GM21576 (cell line): ENCODE results near the gene RPE65.
"Not testable (repeated sequence)": the region's sequence is repeated elsewhere in the genome, so short reads cannot be mapped to it uniquely, and the experiment has no call there.

ENCODE experiments used
- ATAC-seq: cut with Tn5 transposase; IDR thresholded peaks from one replicate; pipeline ENCODE4 v1.9.1; 2021; ENCODE audit warnings: mild to moderate bottlenecking, moderate library complexity; ENCODE audit not compliant: unreplicated experiment

Gene RPE65

DNA sequence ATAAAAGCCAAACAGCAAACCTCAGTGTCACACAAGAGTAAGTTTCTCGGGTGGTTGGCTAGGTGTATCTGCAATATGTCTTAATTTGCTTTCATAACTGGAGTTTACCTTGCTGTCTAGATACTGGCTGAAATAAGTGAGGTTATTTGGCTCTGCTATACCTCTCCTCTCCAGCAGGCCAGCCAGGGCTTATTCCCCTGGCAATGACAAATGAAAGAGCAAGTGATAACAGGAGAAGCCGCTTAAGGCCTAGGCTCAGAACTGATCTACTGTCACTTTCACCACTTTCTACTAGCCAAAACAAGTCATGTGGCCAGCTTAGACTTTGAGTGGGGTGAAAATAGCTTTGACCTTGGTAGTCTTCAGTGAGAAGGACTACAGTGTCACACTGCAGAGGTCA lies 4.8 kb upstream of the RPE65 start:
- ATAC-seq = no peak

DNA sequence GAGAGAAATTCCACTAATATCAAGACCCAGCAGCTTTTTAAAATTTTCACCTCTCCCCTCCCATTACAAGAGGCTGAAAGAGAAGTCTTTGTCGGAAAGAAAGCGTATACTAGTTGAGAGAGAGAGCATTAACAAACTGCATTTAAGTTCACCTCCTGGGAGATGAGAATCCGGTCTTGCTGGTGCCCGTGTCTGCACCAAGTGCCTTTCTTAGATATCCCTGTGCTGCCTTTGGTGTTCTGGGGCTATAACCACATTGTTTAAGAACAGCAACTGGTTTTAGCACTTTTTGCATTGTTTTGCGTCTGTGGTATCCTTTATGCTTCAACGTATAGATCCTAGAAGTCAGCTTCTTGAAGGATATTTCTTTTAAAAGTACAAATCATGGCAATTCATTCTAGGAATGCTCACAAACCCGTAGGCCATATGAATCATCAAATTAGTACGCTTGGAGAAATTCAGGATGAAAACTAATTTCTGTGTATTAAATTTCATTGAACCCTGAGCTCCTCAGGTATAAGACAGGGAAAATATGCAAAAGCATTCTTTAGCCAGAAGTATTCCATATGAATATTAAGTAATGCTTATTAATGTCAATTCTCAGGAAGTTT lies 3.4 kb upstream of the RPE65 start:
- ATAC-seq = no peak

DNA sequence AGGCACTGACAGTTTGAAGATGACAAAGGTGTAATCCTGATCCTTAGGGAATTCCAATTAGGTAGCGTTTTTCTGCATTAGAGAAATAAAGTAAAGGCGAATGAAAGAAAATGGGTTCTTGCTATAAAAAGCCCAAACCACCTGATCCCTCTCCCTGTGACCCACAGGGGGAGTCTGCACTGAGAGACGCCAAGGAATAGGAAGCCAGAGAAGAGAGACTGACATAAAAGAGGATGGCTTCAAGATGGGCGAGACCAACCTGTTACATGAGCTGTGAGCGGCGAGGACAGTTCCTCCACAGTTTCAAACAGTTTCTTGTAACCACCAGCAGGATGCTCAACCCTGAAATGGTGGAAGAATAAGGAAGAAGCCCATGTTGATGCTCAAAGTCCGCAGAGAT lies 1.4 kb downstream of the RPE65 start:
- no peak for ATAC-seq

- no peak for ATAC-seq
Measured at GRCh38 chr1:68445709-68446108, 4.0 kb downstream of the RPE65 start.

DNA sequence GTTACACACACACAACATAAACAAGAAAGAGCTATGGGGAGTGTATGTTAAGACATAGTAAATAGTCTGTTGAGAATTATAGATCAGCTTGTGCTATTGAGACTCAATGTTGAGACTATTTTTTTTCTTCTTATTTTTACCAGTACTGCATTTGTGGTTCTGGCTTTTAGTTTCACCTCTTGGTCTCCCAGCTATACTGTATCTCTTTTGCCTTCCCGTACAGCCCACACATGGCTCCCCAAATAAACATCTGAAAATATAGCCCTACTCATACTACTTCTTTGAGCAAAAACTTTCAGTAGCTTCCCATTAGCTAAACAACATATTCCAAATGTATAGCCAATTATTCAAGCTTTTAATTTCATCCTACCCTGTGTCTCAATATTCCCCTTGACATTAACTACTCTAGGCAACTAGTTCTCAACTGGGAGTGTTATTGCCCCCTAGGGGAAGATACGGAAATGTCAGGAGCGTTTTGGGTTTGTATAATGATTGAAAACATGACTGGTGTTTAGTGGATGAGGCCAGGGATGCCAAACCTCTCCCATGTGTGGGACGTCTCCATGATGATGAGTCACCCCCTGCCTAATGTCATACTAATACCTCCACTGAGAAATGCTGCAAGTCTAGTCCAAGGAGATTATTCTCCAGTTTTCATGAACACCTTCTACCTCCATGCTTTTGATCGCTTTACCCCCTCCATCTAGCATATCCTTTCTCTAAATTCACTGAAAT lies 6.8 kb downstream of the RPE65 start:
- peak; percentile 87 for ATAC-seq

- no peak for ATAC-seq
Measured at GRCh38 chr1:68442006-68442405, 7.7 kb downstream of the RPE65 start.

DNA sequence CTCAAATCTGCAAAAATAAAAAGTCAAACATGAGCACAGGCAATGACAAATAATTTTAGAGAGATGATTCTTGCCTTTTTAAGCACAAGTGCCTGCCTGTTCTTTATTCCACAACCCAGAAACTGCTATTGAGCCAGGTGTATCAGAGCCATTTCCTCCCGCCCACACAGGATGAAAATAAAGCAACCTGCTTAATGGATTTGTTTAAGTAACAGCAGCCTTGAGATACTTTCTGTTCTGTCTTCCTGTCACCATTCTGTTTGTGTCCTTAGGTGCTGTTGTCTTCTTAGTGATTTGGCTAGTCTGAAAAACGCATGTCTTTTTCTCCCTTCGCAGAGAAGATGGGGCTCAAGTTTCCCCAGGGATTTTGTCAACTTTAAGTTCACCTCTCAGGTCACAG lies 11.4 kb downstream of the RPE65 start:
- ATAC-seq = peak; percentile 42

DNA sequence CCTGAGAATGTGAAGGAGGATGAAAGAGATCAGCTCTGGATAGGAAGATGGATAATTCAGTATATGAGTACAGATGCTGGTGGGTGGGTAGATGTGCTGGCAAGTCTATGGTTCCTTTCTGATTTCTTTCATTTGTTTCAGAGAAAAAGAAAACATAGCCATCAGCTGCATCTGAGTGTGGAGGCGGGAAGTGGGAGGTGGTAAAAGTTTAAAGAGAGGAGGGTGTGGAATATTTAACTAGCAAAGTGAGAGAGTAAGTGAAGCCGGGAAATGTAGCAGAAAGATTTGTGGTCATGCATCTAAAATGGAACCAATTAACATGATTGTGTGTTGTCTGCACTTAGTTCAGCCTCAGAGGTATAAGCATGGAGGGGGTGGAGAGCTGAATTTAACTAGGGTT lies 16.4 kb downstream of the RPE65 start:
- ATAC-seq = no peak

DNA sequence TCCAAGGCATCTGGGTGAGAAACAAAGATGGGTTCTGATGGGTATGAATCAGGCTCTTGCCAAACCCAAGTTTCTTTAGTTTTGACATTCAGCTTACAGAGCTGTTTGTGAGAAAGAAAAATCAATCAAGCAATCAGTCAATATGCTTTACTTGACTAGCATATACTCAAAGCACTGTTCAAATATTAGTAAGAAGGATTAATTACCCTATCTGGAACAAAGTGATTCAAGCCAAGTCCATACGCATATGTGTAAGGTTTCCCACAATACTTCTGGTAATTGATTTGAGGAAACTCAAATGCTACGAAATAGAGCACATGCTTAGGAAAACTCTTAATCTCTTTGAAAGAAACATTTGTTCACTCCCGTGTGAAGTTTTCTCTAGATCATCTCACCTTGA lies 18.7 kb downstream of the RPE65 start:
- ATAC-seq = no peak

GRCh38 chr1:68429233-68429808 lies 20.4 kb downstream of the RPE65 start:
- no peak for ATAC-seq

GRCh38 chr1:68426594-68426993 lies 23.2 kb downstream of the RPE65 start:
- ATAC-seq = no peak

DNA sequence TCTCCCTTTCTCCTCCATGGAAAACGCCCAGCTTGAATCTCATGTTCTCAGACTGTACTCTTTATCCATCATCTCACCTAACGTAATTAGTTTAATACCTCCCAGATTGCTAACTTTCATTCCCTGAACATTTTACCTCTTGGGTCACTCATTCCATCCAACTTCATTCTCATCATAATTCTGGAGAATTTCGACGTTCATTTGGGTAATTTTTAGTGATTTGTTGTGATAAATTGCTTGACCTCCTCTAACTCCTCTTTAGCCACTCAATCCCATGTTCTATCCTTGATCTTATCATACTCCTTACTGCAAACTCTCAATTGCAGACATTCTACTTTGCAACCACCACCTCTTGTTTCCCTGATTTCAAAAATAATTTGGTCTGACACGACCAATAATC lies 28.4 kb downstream of the RPE65 start:
- no peak for ATAC-seq

DNA sequence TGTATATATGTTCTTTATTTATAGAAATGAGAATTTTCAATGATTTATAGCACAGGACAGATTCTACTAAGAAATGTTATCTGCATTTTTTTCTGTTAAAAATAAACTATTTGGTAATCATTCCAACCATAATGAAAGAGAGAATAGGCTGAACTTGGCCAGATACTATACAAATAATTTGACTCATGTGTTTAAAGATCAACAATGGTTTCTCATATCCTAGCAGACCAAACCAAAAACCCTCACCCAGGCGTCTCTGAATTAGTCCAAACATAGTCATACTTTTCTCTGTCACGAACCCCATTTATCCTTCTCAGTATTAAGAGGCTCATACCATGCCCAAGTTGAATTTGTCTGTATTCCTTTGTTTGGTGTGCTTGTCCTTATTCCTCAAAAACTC lies 40.3 kb downstream of the RPE65 start:
- no peak for ATAC-seq

- ATAC-seq = no peak
Measured at GRCh38 chr1:68401506-68401905, 48.2 kb downstream of the RPE65 start.

DNA sequence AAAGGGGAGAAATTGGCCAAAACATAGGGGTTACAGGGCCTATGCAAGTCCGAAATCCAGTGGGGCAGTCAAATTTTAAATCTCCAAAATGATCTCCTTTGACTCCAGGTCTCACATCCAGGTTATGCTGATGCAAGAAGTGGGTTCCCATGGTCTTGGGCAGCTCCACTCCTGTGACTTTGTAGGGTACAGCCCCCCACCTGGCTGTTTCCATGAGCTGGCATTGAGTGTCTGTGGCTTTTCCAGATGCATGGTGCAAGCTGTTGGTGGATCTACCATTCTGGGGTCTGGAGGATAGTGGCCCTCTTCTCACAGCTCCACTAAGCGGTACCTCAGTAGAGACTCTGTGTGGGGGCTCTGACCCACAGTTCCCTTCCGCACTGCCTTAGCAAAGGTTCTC lies 54.2 kb downstream of the RPE65 start:
- ATAC-seq = not testable (repeated sequence)

GRCh38 chr1:68392474-68392873 lies 57.3 kb downstream of the RPE65 start:
- ATAC-seq = not testable (repeated sequence)

GRCh38 chr1:68385798-68386524 lies 63.8 kb downstream of the RPE65 start:
- ATAC-seq = not testable (repeated sequence)

DNA sequence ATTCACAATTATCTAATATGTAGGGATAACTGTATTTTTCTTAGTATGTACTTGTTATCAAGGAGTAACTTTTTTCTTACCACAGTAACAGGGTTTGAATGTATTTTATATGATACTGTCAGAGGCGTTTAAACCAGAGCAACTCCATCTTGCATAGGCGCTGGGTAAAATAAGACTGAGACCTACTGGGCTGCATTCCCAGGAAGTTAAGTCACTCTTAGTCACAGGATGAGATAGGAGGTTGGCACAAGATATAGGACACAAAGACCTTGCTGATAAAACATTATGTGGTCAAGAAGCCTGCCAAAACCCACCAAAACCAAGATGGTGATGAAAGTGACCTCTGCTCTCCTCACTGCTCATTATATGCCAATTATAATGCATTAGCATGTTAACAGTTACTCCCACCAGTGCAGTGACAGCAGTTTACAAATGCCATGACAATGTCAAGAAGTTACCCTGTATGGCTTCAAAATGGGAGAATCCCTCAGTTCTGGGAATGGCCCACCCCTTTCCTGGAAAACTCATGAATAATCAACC lies 64.8 kb downstream of the RPE65 start:
- ATAC-seq = no peak

DNA sequence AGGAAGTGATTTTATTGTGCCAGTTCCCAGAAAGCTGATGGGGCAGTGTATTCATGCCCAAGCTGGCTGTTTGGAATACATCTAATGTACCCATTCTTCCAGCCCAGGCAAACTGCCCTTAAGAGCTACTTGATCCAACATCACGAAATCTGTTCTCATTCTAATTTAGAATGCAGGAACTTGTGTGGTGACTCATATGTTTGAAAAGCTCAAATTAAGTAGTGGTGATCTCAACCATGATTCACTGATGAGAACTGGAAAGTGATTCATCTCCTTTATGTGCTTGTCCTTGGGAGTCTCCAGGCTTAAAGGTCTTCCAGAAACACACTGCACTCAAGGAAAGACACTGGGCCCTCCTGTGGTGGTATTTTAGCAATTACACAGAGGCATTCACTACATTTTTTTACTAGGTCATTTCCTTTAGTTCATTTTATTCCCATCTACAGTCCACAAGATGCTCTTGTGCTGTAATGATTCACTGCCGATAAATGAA lies 65.4 kb downstream of the RPE65 start:
- no peak for ATAC-seq

DNA sequence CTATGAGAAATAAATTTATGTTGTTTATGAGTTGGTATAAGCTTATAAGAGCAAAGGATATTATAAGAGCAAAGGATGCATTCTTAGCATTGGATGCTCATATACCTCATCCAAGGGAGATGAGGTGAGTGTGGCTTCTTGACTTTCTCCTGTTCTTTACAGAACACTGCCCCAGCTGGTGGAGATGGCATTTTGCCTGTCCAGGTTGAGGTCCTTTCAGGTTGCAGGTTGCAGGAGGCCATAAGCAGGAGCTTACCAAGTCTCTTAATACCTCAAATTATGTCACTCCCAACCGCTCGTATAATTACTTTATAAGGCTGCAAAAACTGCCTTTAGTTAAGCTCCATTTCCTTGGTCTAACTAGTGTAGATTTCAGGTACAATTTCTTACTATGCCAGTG lies 66.7 kb downstream of the RPE65 start:
- no peak for ATAC-seq

DNA sequence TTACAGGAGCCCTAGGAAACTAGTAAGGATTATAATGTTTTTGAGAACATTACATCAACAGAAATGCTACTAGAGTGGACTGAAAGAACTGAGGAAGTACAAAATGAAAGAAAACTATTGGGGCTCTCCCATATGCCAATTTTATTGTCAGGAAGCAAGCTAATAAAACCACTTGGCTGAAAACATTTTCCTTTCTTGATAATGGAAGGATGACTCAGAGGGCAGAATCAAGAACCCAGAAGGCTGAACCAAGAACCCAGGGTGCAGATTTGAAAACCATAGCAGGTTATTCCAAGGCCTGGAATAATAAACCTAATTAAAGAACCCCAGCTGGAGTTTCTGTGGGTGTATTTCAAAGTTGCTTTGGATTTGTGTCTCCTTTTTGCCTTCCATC lies 70.7 kb downstream of the RPE65 start:
- no peak for ATAC-seq
